DOHH2 (cell line): Measurements from ENCODE around the gene CSTB.

Experiments used
- H3F3A ChIP-seq: fragments of 200-600 bp; sonication (generic), shearing (Covaris generic); 2 replicates; pipeline ENCODE4 v1.6.0; 2016; ENCODE audit warnings: antibody characterized with exemption, mild to moderate bottlenecking; ENCODE audit not compliant: control insufficient read depth, insufficient read depth
- H3K27ac ChIP-seq: fragments of 200-600 bp; sonication (generic); 2 replicates; pipeline ENCODE4 v1.5.1; 2014; ENCODE audit warnings: low read depth, mild to moderate bottlenecking, low read length, moderate library complexity
- H3K27me3 ChIP-seq: fragments of 200-600 bp; sonication (generic); 2 replicates; pipeline ENCODE4 v1.6.1; 2014; ENCODE audit warnings: mild to moderate bottlenecking, low read length, mixed read lengths; ENCODE audit not compliant: control insufficient read depth
- H3K36me3 ChIP-seq: fragments of 200-600 bp; sonication (generic); 2 replicates; pipeline ENCODE4 v1.6.1; 2014; ENCODE audit warnings: mild to moderate bottlenecking, low read length, moderate library complexity, mixed read lengths; ENCODE audit not compliant: control insufficient read depth
- H3K4me1 ChIP-seq: fragments of 200-600 bp; sonication (generic); 2 replicates; pipeline ENCODE4 v1.6.1; 2014; ENCODE audit warnings: mild to moderate bottlenecking, low read length, mixed read lengths; ENCODE audit not compliant: control insufficient read depth
- H3K4me2 ChIP-seq: fragments of 200-600 bp; sonication (generic); 2 replicates; pipeline ENCODE4 v1.6.0; 2014; ENCODE audit warnings: mild to moderate bottlenecking, low read length, moderate library complexity
- H3K4me3 ChIP-seq: fragments of 200-600 bp; sonication (generic); 2 replicates; pipeline ENCODE4 v1.5.1; 2014; ENCODE audit warnings: mild to moderate bottlenecking, low read length, mixed read lengths
- H3K79me2 ChIP-seq: fragments of 200-600 bp; sonication (generic); 2 replicates; pipeline ENCODE4 v1.6.1; 2014; ENCODE audit warnings: mild to moderate bottlenecking, low read length, mixed read lengths; ENCODE audit not compliant: control insufficient read depth
- H3K9me2 ChIP-seq: fragments of 200-600 bp; sonication (generic); replicated peaks from 2 replicates; pipeline ENCODE4 v1.6.1; 2014; ENCODE audit warnings: mild to moderate bottlenecking, low read length, mixed read lengths; ENCODE audit not compliant: control insufficient read depth
- H3K9me3 ChIP-seq: fragments of 200-600 bp; sonication (generic); 2 replicates; pipeline ENCODE4 v1.6.1; 2014; ENCODE audit warnings: antibody characterized with exemption, low read length, mixed read lengths; ENCODE audit not compliant: control insufficient read depth, insufficient read depth
- H4K20me1 ChIP-seq: fragments of 200-600 bp; sonication (generic); 2 replicates; pipeline ENCODE4 v1.6.0; 2014; ENCODE audit warnings: low read depth, mild to moderate bottlenecking, antibody characterized with exemption, low read length, moderate library complexity; ENCODE audit not compliant: control insufficient read depth, insufficient read depth
- CTCF ChIP-seq: fragments of 200-600 bp; sonication (generic); IDR thresholded peaks from one replicate; pipeline ENCODE4 v1.5.1; 2014; ENCODE audit warnings: antibody characterized with exemption, mild to moderate bottlenecking, low read depth, low read length; ENCODE audit not compliant: poor library complexity, severe bottlenecking
- EZH2phosphoT487 ChIP-seq: fragments of 200-600 bp; sonication (generic); IDR thresholded peaks from 2 replicates; pipeline ENCODE4 v1.6.1; 2017; ENCODE audit warnings: borderline replicate concordance, mild to moderate bottlenecking, antibody characterized with exemption, low read length, moderate library complexity, mixed read lengths

Gene CSTB

GRCh38 chr21:43782431-43783097 is 6.5 kb upstream of the CSTB start:
- H3K27me3 ChIP-seq = no peaks in the 10 kb centered on the region
- no peaks in the 10 kb centered on the region for H3K36me3 ChIP-seq
- no peak overlapping the region for H3K4me2 ChIP-seq
- H3K9me3 ChIP-seq = no peaks in the 10 kb centered on the region
- H4K20me1 ChIP-seq = no peaks in the 10 kb centered on the region
- no peak overlapping the region for H3K27ac ChIP-seq
- no peaks in the 10 kb centered on the region for H3K9me2 ChIP-seq
- 0 out of 2 replicates have a peak, but pooled peaks cover 3% of the 10 kb centered on the region for H3F3A ChIP-seq
- no peaks in the 10 kb centered on the region for H3K79me2 ChIP-seq
- peaks cover 32% of the 10 kb centered on the region for H3K4me1 ChIP-seq
- TF ChIP-seq EZH2phosphoT487 (no peak), CTCF (no peak)
- H3K4me3 ChIP-seq = no peak overlapping the region

- Histone ChIP-seq H4K20me1 (no peaks in the 10 kb centered on the region), H3K36me3 (no peaks in the 10 kb centered on the region), H3F3A (0 out of 2 replicates have a peak, but pooled peaks cover 3% of the 10 kb centered on the region), H3K27me3 (no peaks in the 10 kb centered on the region), H3K4me2 (no peak overlapping the region), H3K4me3 (no peak overlapping the region), H3K27ac (no peak overlapping the region), H3K9me3 (no peaks in the 10 kb centered on the region), H3K79me2 (no peaks in the 10 kb centered on the region), H3K9me2 (no peaks in the 10 kb centered on the region), H3K4me1 (peaks cover 32% of the 10 kb centered on the region)
- TF ChIP-seq EZH2phosphoT487 (no peak), CTCF (no peak)
Observed at GRCh38 chr21:43781846-43782245, 5.7 kb upstream of the CSTB start.

GRCh38 chr21:43779660-43780059 is 3.6 kb upstream of the CSTB start:
- no peak overlapping the region for H3K4me3 ChIP-seq
- H3K27ac ChIP-seq = no peak overlapping the region
- H3F3A ChIP-seq = 0 out of 2 replicates have a peak, but pooled peaks cover 3% of the 10 kb centered on the region
- peaks cover 40% of the 10 kb centered on the region for H3K4me1 ChIP-seq
- H3K4me2 ChIP-seq = no peak overlapping the region; the same call in 1 of the 2 replicates
- peaks cover under 1% of the 10 kb centered on the region; the same call in 1 of the 2 replicates for H3K36me3 ChIP-seq
- H4K20me1 ChIP-seq = 0 out of 2 replicates have a peak, but pooled peaks cover 4% of the 10 kb centered on the region
- H3K9me2 ChIP-seq = no peaks in the 10 kb centered on the region
- H3K9me3 ChIP-seq = no peaks in the 10 kb centered on the region
- H3K27me3 ChIP-seq = no peaks in the 10 kb centered on the region
- TF ChIP-seq CTCF (no peak), EZH2phosphoT487 (no peak)
- peaks cover 12% of the 10 kb centered on the region for H3K79me2 ChIP-seq
